HG02571 (cell line): ENCODE data around the gene AP1M1.

Source experiments
- ATAC-seq: cut with Tn5 transposase; IDR thresholded peaks from one replicate; pipeline ENCODE4 v1.9.1; 2021; ENCODE audit warnings: mild to moderate bottlenecking, moderate library complexity; ENCODE audit not compliant: unreplicated experiment

AP1M1 gene

DNA sequence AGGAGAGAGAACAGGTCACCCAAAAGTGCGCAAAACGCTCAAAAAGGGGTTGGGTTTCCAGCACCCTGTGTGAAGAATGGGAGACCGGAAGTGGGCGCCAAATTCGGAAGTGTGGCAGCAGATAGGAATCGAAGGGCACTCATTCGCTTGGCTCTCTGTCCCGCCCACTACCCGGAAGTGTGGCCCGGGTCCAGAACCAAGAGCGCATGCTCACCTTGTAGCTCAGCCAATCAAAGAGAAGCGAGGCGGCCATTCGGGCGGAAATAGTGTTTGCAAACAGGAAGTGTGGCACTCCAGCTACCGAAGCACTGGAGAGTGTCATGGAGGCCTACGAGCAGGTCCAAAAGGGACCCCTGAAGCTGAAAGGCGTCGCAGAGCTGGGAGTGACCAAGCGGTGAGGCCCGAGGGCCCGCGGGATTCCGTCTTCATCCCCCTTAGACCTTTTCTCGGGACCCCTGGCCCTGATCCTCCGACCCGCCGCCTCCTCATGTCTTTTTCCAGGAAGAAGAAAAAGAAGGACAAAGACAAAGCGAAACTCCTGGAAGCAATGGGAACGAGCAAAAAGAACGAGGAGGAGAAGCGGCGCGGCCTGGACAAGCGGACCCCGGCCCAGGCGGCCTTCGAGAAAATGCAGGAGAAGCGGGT lies 12.5 kb upstream of the AP1M1 start, which contains the start of gene FAM32A:
FAM32A (plus strand) TSS at position 288 of the 645 bp plus-strand sequence; CDS start at position 321, 33 bp downstream.
- peak; percentile 86 for ATAC-seq

DNA sequence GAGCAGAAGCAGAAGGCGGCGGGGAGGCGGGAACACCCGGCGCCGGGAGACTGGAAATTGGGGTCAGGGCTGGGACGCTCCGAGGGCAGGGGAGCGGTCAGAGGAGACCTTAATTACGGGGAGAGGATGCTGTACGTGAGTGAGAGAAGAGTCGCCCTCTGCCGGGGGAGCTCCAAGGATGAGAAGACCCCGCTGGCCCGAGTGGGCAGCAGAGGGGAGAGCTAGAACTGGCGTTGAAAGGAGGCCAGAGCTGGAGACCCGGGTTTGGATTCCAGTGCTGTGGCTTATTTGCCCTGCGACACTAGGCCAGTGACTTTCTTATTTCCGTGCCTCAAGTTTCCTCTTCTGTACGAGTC lies 12.0 kb upstream of the AP1M1 start:
- no peak for ATAC-seq

- ATAC-seq, result no peak
These were observed 9.2 kb upstream of the AP1M1 start for GRCh38 chr19:16188521-16188920.

DNA sequence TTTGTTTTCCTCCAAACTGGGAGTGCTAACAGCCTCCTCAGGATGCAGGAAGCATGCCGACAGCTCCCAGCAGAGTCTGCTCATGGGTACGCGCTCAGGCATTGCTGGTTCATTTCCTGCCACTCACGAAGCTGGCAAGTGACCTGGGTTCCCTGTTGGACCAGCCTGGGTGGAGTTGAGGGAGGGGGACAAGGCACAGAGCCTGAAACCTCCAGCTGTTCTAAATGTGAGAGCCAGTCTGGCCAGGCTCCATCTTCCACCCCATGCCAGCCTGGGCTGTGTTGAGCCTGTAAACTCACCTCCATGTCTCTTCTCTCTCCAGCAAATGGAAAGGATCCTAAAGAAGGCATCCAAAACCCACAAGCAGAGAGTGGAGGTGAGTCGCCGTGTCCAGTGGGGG lies 7.5 kb upstream of the AP1M1 start:
- ATAC-seq, result no peak

- no peak for ATAC-seq
These were observed 7.0 kb upstream of the AP1M1 start for GRCh38 chr19:16190736-16191135.

DNA sequence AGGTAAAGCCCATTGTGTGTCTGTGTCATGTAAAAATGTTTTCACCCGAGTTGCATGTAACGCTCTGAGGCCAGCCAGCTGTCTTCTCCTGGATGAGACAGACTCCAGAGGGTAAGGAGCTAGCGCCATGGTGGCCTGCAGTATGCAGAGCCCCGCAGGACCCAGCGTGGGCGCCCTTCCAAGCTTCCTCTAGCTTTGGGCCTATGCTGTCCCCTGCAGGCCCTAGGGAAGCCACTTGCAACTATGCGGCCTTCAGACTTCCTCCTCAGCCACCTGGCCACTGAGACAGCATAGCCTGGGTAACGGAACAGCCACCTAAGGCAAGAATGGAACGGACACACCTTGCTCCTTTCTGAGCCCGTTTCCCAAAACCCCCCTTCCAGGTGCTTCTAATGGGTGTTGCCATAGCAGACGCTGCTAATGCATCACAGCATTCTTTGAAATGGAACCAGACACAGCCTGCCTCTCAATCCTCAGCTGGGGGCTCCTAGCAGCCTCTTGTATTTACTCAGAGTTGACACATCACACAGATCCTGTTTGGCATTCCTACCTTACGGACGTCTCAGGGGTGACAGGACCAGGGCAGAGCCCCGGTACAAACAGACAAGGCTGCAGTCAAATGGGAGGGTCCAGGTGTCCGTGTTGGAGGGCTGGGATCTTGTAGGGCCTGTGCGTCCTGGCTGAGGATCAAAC lies 6.3 kb upstream of the AP1M1 start:
- ATAC-seq, result no peak

DNA sequence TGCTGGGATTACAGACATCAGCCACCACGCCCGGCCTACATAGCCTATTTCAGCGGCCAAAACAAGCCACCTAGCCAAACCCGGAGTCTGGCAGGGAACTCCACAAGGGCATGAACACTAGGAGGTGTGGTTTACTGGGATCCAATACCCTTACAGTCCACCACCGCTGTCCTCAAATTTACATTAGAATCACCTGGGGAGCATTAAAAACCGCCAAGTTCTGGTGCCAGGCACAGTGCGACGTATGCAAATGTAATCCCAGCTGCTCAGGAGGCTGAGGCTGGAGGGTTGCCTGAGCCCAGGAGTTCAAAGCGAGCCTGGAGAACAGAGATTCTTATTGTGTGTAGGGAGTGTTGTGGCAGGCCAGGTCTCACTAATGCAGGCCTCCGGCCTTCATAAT lies 4.2 kb upstream of the AP1M1 start:
- no peak for ATAC-seq

GRCh38 chr19:16197188-16197621 lies 506 bp upstream of the AP1M1 start:
- ATAC-seq, result no peak

- no peak for ATAC-seq
These were observed 600 bp downstream of the AP1M1 start for GRCh38 chr19:16198370-16198651.

GRCh38 chr19:16199275-16199932 lies 1.7 kb downstream of the AP1M1 start:
- no peak for ATAC-seq

- ATAC-seq, result no peak
These were observed 2.6 kb downstream of the AP1M1 start for GRCh38 chr19:16200038-16201010.

DNA sequence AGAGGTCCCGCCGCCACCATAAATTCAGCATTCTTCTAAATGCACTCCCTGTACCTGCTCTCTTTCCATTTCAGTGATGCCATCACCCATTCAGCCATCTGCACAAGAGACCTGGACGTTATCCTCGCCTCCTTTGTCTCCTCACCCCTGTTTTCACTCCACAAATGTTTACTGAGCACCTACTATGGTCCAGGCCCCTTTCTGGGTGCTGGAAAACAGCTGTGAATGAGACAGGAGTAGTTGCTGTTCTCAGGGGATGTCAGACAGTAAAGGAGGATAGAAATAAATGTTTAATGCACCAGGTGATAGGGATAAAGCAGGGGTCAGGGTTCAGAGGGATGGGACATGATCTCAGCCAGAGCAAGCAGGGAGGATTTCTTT lies 3.3 kb downstream of the AP1M1 start:
- ATAC-seq, result no peak

GRCh38 chr19:16202320-16203255 lies 4.9 kb downstream of the AP1M1 start:
- ATAC-seq, result no peak

GRCh38 chr19:16203256-16204004 lies 5.7 kb downstream of the AP1M1 start:
- ATAC-seq, result no peak

DNA sequence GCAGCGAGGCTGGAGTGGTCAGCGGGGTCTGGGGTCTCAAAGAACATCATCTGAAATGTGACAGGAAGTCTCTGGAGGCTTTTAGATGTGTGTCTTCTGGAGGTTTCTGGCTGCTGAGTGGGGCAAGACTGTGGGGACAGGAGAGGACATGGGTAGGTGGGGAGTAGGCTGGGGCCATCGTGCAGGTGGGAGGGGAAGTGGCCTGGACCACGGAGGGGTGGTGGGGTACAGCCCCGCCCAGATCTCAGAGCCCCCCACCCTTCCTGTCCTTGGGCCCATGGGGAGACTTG lies 6.2 kb downstream of the AP1M1 start:
- ATAC-seq, result no peak

DNA sequence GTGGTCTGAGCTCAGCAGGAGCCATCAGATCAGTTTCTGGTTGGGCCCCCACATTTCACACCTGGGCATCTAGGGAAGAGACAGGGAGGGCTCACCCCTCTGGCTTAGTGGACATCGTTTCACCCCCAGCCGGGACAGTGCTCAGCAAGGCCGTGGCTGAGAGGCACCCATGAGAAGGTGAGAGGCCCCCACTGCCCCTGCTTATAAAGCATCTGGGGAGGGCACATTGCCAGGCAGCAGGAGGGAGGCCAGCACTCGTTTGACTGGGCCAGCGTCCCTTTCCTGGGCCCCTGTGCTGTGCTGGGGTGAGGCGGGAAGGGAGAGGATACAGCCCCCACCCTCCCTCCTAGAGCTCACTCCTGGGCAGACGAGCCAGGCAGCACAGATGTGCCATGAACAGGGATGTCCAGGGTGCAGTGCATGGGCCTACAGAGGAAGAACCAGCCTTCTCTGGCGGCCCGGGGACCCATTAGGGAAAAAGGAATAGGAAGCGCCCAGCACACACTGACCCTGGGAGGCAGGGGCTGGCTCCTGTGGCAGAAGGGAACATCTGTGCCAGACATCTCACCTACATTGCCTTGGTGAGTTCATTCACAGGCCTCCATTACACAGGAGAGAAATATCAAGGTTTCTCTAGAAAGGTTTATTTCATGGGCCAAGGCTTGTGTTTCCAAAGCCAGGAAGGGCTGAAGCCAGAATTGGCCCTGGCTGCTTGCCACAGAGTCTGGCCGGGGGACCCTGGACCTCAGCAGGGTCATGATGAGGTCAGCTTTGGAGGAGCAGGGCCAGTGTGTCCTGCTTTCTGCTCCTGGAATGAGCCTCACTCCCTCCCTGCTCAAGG lies 7.7 kb downstream of the AP1M1 start:
- ATAC-seq, result no peak

DNA sequence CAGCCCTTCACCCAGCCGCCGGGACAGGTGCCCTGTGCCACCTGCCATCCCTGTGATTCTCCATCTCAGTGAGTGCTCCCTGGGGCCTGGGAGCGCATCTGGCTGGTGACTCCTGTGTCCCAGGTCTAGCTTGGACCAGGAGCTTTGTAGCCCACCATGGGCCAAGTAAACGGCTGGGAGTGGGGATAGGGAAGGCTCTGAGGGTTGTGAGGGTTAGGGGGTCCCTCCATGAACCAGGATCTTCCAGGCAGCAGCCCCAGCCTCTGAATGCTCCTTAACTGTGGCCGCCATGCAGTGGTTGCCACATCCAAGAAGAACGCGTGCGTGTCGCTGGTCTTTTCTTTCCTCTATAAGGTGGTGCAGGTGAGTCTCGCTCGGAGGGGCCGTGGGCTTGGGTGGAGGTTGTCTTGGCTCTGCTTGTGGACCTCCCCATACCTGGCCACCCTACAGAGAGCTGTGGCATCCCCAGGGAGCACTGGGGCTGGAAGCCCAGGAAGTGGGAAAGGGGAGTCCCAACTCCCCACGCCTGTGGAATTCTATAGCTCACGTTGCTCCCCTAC lies 8.4 kb downstream of the AP1M1 start:
- ATAC-seq, result no peak

- no peak for ATAC-seq
These were observed 8.9 kb downstream of the AP1M1 start for GRCh38 chr19:16206637-16207036.
